22Rv1 (cell line): ENCODE measurements around the gene LEUTX.

Source experiments
- H3K27ac ChIP-seq: fragments of 450-650 bp; 2 replicates; pipeline ENCODE4 v1.5.1; 2017
- ZFX ChIP-seq: fragments of 450-650 bp; IDR thresholded peaks from 2 replicates; pipeline ENCODE4 v1.6.1; 2017; ENCODE audit warnings: antibody characterized with exemption, borderline replicate concordance
- TF ChIP-seq, protein P1 (sequence below): fragments of 450-650 bp; IDR thresholded peaks from 2 replicates; pipeline ENCODE4 v1.5.1; 2017; ENCODE audit warnings: mild to moderate bottlenecking

LEUTX gene

DNA sequence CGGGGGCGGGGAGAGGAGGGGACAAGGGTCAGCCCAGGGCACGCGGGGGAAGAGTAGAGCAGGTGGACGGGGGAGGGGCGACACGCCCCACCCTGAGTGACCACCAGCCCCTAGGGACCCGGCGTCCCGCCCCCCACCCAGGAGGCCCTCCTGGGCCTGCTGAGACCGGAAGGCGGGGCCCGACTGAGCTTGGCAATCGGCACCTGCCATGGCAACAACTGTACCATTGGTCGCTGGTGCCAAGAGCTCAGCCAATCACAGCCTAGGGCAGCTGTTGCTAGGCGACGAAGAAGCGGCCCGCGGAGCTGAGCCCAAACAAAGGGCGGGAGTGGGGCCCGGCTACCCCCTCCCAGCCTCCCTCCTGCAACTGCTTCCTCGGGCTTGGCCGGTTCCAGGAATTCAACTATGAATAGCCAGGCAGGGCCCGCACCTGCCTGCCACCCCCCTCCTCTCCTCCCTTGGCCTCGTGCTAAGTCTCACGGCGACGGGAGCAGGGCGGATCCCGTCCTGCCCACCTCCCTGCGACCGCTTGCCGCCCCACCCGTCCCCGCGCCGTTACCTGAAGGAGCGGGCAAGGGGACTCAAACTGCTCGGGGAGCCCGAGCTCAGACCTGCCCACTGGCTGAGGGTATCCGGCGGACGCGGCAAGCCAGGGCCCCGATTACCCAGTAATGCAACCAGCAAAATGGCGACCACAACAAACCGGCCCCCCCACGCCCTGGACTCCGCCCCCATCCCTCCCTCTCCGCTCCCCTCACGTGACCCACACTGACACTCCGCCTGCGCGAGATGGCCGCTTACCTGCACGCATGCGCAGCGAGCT lies 55.0 kb downstream of the LEUTX start, which contains the start of gene DYRK1B:
DYRK1B (minus strand) TSS at position 699 of the 823 bp plus-strand sequence. CDS start 2,295 bp downstream, outside the sequence.
- peak within 1 kb of the TSS; percentile 71 for H3K27ac ChIP-seq
- TF ChIP-seq ZFX = no peak
- TF ChIP-seq, protein P1, sequence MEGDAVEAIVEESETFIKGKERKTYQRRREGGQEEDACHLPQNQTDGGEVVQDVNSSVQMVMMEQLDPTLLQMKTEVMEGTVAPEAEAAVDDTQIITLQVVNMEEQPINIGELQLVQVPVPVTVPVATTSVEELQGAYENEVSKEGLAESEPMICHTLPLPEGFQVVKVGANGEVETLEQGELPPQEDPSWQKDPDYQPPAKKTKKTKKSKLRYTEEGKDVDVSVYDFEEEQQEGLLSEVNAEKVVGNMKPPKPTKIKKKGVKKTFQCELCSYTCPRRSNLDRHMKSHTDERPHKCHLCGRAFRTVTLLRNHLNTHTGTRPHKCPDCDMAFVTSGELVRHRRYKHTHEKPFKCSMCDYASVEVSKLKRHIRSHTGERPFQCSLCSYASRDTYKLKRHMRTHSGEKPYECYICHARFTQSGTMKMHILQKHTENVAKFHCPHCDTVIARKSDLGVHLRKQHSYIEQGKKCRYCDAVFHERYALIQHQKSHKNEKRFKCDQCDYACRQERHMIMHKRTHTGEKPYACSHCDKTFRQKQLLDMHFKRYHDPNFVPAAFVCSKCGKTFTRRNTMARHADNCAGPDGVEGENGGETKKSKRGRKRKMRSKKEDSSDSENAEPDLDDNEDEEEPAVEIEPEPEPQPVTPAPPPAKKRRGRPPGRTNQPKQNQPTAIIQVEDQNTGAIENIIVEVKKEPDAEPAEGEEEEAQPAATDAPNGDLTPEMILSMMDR = no peak

DNA sequence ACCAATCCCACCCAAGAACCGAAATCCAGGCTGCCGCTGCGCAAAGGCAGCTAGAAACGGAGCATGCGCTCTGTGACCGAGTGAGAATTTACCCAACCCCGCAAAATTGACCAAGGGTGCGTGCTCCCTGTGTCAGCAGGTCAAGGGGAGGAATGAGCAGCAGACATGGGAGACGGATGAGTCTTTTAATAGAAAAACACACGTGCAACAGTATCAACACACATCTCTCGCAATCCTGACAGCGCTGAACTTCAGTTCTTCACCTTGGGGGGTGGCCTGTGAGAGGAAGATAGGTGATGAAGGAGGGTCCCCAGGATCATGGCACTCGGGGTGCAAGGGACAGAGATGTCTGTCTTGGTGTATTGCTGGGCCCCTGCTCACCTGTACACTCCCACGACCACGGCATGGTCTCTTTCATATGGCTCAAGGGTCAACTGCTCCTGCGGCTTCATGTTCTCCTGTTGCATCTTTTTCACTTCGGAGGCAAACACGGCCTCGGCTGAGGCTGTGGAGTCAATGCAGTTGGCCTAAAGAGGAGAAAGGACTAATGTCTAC lies 55.7 kb downstream of the LEUTX start:
- TF ChIP-seq, protein P1 = no peak
- no peak for TF ChIP-seq ZFX
- peak overlapping the region; percentile 71 for H3K27ac ChIP-seq
